NT2/D1 (cell line): ENCODE measurements around the gene CCDC149.

Source experiments
- SUZ12 ChIP-seq: IDR thresholded peaks from 2 replicates; pipeline ENCODE4 v1.6.1; 2011; ENCODE audit not compliant: insufficient read length, insufficient read depth; ENCODE audit errors: extremely low read depth
- YY1 ChIP-seq: IDR thresholded peaks from 2 replicates; pipeline ENCODE4 v1.6.1; 2011; ENCODE audit not compliant: insufficient read length, insufficient read depth
- ZNF274 ChIP-seq: IDR thresholded peaks from 2 replicates; pipeline ENCODE4 v1.6.1; 2011; ENCODE audit warnings: mild to moderate bottlenecking, low read depth, low read length

DNA sequence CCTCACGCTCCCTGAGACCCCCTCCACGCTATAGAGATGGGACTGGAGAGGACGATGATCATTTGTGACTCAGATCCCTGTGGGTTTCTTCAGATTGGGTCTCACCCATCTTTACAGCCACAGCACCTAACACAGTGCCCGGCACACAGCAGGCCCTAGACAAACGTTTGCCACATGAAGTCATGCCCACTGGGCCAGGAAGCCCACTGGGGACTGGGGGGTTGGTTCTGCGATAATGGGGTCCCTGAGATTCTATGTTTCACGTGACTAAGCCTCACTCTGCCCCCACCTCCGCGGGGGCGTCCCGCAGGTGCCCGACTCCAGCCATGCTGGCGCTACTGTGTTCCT is 113.7 kb downstream of the CCDC149 start:
- TF ChIP-seq ZNF274 (no peak), YY1 (no peak), SUZ12 (no peak)
